Activated CD8-positive, alpha-beta T cell treated with anti-CD3 and anti-CD28 coated beads, Interleukin-2, amount 10 ng/mL, durations not matched to agents 7 days and 5 days (primary cell): ENCODE data around the gene NECTIN2. TPM values are rescaled to one million over a fixed set of nuclear protein-coding genes. Genes with fewer than 3 reads are reported as not detected.
A peak's percentile ranks its signal among the peaks of the same experiment; 100 is the strongest.
"Not testable (repeated sequence)": the region's sequence is repeated elsewhere in the genome, so short reads cannot be mapped to it uniquely, and the experiment has no call there.

Experiments
- ATAC-seq: fragments of 150-1000 bp; cut with Tn5 transposase; one replicate; pipeline ENCODE4 v1.10.0; 2021; ENCODE audit warnings: moderate library complexity
- CTCF ChIA-PET: fragments of 350-600 bp; sonication (Branson Sonifier 250); formaldehyde crosslinking; loops from one replicate; lab custom pipeline; 2021; ENCODE audit warnings: antibody characterized with exemption; lab: Charles Lee
- POLR2A ChIA-PET: fragments of 350-600 bp; sonication (Branson Sonifier 250); formaldehyde crosslinking; loops from one replicate; lab custom pipeline; 2021; ENCODE audit warnings: antibody characterized with exemption; lab: Charles Lee
- DNase-seq: peaks from one replicate; pipeline ENCODE4 v3.0.0-alpha.2; 2020
- H3K27ac Mint-ChIP-seq: one replicate; pipeline ENCODE4 v1.8.0; 2021; ENCODE audit warnings: mild to moderate bottlenecking, mixed read lengths
- H3K27me3 Mint-ChIP-seq: one replicate; pipeline ENCODE4 v1.8.0; 2021; ENCODE audit warnings: low read depth, mixed read lengths
- H3K36me3 Mint-ChIP-seq: one replicate; pipeline ENCODE4 v1.8.0; 2021; ENCODE audit warnings: low read depth, mixed read lengths
- H3K4me1 Mint-ChIP-seq: one replicate; pipeline ENCODE4 v1.8.0; 2021; ENCODE audit warnings: low read depth, mixed read lengths
- H3K4me3 Mint-ChIP-seq: one replicate; pipeline ENCODE4 v1.8.0; 2021; ENCODE audit warnings: mild to moderate bottlenecking, mixed read lengths
- H3K9me3 Mint-ChIP-seq: one replicate; pipeline ENCODE4 v1.8.0; 2022; ENCODE audit warnings: mixed read lengths; ENCODE audit not compliant: insufficient read depth
- total RNA-seq, 2 experiments: library from RNA; stranded (reverse); gene quantifications; one replicate each; pipeline ENCODE4 v1.2.3, GENCODE V29; 2021

NECTIN2 gene
- total RNA-seq, 2 experiments from 2014 or later = 0.26 to 0.31 TPM

GRCh38 chr19:44878120-44878865 is 32.2 kb downstream of the NECTIN2 start:
- POLR2A ChIA-PET = no interaction called here

GRCh38 chr19:44879309-44880065 is 33.4 kb downstream of the NECTIN2 start:
- Mint-ChIP-seq H3K36me3 (no peaks in the 10 kb centered on the region), H3K27ac (no peak overlapping the region), H3K27me3 (no peaks in the 10 kb centered on the region), H3K4me1 (peaks cover 15% of the 10 kb centered on the region), H3K4me3 (no peak overlapping the region), H3K9me3 (no peaks in the 10 kb centered on the region)
- POLR2A ChIA-PET = no interaction called here
- CTCF ChIA-PET = no interaction called here
- no peak for DNase-seq
- no peak for ATAC-seq

More at GRCh38 chr19:44878120-44878865, 32.2 kb downstream of the NECTIN2 start:
- CTCF ChIA-PET = no interaction called here
- H3K27ac Mint-ChIP-seq = no peak overlapping the region
- no peaks in the 10 kb centered on the region for H3K36me3 Mint-ChIP-seq
- H3K27me3 Mint-ChIP-seq = no peaks in the 10 kb centered on the region
- no peaks in the 10 kb centered on the region for H3K9me3 Mint-ChIP-seq
- no peak overlapping the region for H3K4me3 Mint-ChIP-seq
- ATAC-seq (no peak), DNase-seq (no peak)
- peaks cover 15% of the 10 kb centered on the region for H3K4me1 Mint-ChIP-seq

GRCh38 chr19:44882063-44882462 is 36.0 kb downstream of the NECTIN2 start:
- ChIA-PET POLR2A (no interaction called here), CTCF (no interaction called here)
- Mint-ChIP-seq H3K9me3 (no peaks in the 10 kb centered on the region), H3K4me1 (peaks cover 12% of the 10 kb centered on the region), H3K4me3 (no peak overlapping the region), H3K36me3 (no peaks in the 10 kb centered on the region), H3K27ac (no peak overlapping the region), H3K27me3 (no peaks in the 10 kb centered on the region)
- ATAC-seq (no peak), DNase-seq (no peak)

DNA sequence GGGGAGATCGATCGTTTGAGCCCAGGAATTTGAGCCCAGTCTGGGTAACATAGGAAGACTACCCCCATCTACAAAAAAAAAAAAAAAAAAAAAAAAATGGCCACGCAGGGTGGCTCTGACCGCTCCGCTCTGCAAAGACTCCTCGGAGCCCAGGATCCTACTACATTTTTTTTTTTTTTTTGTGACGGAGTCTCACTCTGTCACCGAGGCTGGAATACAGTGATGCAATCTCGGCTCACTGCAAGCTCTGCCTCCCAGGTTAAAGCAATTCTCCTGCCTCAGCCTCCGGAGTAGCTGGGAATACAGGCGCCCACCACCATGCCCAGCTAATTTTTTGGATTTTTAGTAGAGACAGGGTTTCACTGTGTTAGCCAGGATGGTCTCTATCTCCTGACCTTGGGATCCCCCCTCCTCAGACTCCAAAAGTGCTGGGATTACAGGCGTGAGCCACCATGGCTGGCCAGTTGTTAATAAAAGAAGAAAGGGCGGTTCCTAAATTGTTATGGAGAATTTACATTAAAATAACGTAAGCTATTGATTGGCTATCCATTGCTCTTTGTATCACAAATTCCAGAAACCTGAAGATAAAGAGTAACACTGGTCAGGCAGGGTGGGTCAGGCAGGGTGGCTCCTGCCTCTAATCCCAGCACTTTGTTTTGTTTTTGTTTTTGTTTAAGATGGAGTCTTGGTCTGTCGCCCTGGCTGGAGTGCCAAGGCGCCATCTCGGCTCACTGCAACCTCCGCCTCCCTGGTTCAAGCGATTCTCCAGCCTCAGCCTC is 36.7 kb downstream of the NECTIN2 start:
- H3K36me3 Mint-ChIP-seq, ATAC-seq, H3K27me3 Mint-ChIP-seq, CTCF ChIA-PET, DNase-seq, H3K27ac Mint-ChIP-seq, H3K4me3 Mint-ChIP-seq, H3K9me3 Mint-ChIP-seq, H3K4me1 Mint-ChIP-seq: not testable (repeated sequence)
- POLR2A ChIA-PET = interaction anchor here (1.0 kb wide), 1 partner anchor 8 kb away, joined by 3 read pairs; no protein-coding TSS in a partner anchor

- ChIA-PET POLR2A (no interaction called here), CTCF (no interaction called here)
- DNase-seq (no peak), ATAC-seq (no peak)
- H3K4me1 Mint-ChIP-seq = peaks cover under 1% of the 10 kb centered on the region
- no peaks in the 10 kb centered on the region for H3K27me3 Mint-ChIP-seq
- no peaks in the 10 kb centered on the region for H3K36me3 Mint-ChIP-seq
- no peaks in the 10 kb centered on the region for H3K9me3 Mint-ChIP-seq
- no peak overlapping the region for H3K27ac Mint-ChIP-seq
- no peak overlapping the region for H3K4me3 Mint-ChIP-seq
Observed at GRCh38 chr19:44883922-44884321, 37.8 kb downstream of the NECTIN2 start.

DNA sequence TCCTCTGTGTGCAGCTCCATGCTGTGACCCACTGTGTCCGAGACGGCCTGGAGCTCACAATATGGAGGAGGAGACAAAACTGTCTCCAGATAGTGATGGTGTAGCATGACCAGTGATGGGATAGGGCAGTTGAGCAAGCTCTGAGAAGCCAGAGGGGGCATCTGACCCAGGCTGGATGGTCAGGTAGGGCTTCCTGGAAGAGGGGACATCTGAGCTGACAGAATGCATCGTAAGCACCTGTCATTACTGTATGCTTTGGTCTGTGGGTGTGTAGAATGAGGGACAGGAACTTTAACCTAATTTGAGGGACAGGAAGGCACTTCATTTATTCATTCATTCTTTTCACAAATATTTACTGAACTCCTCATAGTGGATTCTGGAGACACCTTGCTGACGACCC is 38.5 kb downstream of the NECTIN2 start:
- H3K4me3 Mint-ChIP-seq = no peak overlapping the region
- peaks cover 3% of the 10 kb centered on the region for H3K4me1 Mint-ChIP-seq
- no peak for DNase-seq
- H3K9me3 Mint-ChIP-seq = no peaks in the 10 kb centered on the region
- H3K27me3 Mint-ChIP-seq = no peaks in the 10 kb centered on the region
- ATAC-seq = no peak
- ChIA-PET POLR2A (no interaction called here), CTCF (interaction anchor here (0.8 to 1.6 kb wide), 2 partner anchors 14 to 39 kb away, joined by 3 read pairs; partner anchors contain the start of gene NECTIN2)
- no peaks in the 10 kb centered on the region for H3K36me3 Mint-ChIP-seq
- H3K27ac Mint-ChIP-seq = no peak overlapping the region

DNA sequence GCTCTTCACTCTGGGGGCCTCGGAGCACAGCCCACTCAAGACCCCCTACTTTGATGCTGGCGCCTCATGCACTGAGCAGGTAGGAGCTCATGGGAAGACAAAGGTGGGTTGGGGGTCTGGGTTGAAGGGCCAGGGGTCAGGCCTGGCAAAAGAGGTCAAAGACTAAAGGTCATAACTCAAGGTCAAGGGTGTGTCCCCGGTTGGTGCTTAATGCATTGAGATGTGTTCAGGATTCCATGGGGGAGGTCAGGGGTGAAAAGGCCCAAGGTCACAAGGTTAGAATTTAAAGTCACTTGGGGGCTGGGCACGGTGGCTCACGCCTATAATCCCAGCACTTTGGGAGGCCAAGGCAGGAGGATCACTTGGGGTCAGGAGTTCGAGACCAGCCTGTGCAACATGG is 40.0 kb downstream of the NECTIN2 start:
- Mint-ChIP-seq H3K9me3 (no peaks in the 10 kb centered on the region), H3K36me3 (peaks cover 2% of the 10 kb centered on the region), H3K27me3 (no peaks in the 10 kb centered on the region), H3K27ac (no peak overlapping the region), H3K4me3 (no peak overlapping the region), H3K4me1 (peaks cover 9% of the 10 kb centered on the region)
- CTCF ChIA-PET = no interaction called here
- no peak for DNase-seq
- POLR2A ChIA-PET = no interaction called here
- ATAC-seq = no peak

DNA sequence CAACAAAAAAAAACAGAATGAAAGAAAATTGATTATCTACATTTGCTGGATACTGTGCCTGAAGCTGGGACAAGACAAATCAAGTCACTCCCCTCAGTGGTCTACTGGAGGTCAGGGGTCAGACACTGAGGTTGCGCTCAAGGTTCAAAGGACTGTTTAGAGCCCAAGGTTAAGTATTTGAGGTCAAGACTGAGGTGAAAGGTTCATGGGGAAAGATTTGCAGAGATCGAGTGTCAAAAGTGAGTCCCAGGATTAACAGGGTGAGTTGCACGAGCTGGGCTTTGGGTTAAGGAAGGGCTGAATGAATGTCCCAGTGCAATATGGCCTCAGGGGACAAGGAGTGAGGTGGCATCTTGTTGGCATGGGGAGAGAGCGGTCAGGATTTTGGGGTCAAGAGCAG is 41.6 kb downstream of the NECTIN2 start:
- CTCF ChIA-PET = interaction anchor here (1.3 kb wide), 1 partner anchor 22 kb away, joined by 3 read pairs; no protein-coding TSS in a partner anchor
- no peak overlapping the region for H3K27ac Mint-ChIP-seq
- no peak for ATAC-seq

DNA sequence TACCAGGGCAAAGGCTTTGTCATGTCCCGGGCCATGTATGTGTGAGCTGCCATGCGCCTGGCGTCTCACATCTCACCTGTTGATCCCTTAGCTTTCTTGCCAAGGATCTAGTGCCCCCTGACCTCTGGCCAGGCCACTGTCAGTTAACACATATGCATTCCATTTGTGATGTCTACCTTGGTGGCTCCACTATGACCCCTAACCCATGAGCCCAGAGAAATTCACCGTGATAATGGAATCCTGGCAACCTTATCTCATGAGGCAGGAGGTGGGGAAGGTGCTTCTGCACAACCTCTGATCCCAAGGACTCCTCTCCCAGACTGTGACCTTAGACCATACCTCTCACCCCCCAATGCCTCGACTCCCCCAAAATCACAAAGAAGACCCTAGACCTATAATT is 42.2 kb downstream of the NECTIN2 start:
- H3K4me3 Mint-ChIP-seq, ATAC-seq, H3K27ac Mint-ChIP-seq, H3K27me3 Mint-ChIP-seq, H3K9me3 Mint-ChIP-seq, DNase-seq, POLR2A ChIA-PET: not testable (repeated sequence)
- CTCF ChIA-PET = interaction anchor here (1.3 kb wide), 1 partner anchor 22 kb away, joined by 3 read pairs; no protein-coding TSS in a partner anchor
- H3K36me3 Mint-ChIP-seq = peaks cover 18% of the 10 kb centered on the region
- H3K4me1 Mint-ChIP-seq = peaks cover 26% of the 10 kb centered on the region

More for the DNA sequence above, 41.6 kb downstream of the NECTIN2 start:
- no peaks in the 10 kb centered on the region for H3K9me3 Mint-ChIP-seq
- H3K4me1 Mint-ChIP-seq = peaks cover 19% of the 10 kb centered on the region
- H3K36me3 Mint-ChIP-seq = peaks cover 12% of the 10 kb centered on the region
- POLR2A ChIA-PET = no interaction called here
- no peaks in the 10 kb centered on the region for H3K27me3 Mint-ChIP-seq
- no peak overlapping the region for H3K4me3 Mint-ChIP-seq
- DNase-seq = no peak

- H3K9me3 Mint-ChIP-seq = no peaks in the 10 kb centered on the region
- DNase-seq (no peak), ATAC-seq (no peak)
- H3K27ac Mint-ChIP-seq = peak overlapping the region; percentile 97
- H3K36me3 Mint-ChIP-seq = peaks cover 30% of the 10 kb centered on the region
- ChIA-PET CTCF (interaction anchor here (1.0 to 1.9 kb wide), 6 partner anchors 14 to 190 kb away, joined by 3 to 7 read pairs (median 4); partner anchors contain the start of gene GEMIN7), POLR2A (interaction anchor here (1.0 to 1.4 kb wide), 4 partner anchors 10 to 149 kb away, joined by 3 to 5 read pairs (median 4); partner anchors contain the start of genes CLASRP and CLPTM1)
- peaks cover 36% of the 10 kb centered on the region for H3K4me1 Mint-ChIP-seq
- H3K27me3 Mint-ChIP-seq = no peaks in the 10 kb centered on the region
- peak overlapping the region; percentile 77 for H3K4me3 Mint-ChIP-seq
Observed at GRCh38 chr19:44889830-44890365, 43.8 kb downstream of the NECTIN2 start.
